ENCODE measurements around the gene TUT7. TPM values are rescaled to one million over a fixed set of nuclear protein-coding genes. Genes with fewer than 3 reads are reported as not detected.
"Not testable (repeated sequence)": the region's sequence is repeated elsewhere in the genome, so short reads cannot be mapped to it uniquely, and the experiment has no call there.

The TUT7 gene
- total and polyA plus RNA-seq, 2 of the 4 experiments (the other 2 are of a cell fraction), result 13.3 to 33.3 TPM

- H2BK15ac ChIP-seq (ENCODE audit: low read depth, low read length), result no peak overlapping the region
- H2BK5ac ChIP-seq (ENCODE audit: low read depth, low read length, poor library complexity, severe bottlenecking), result no peak overlapping the region
- no peaks in the 10 kb centered on the region for H3K36me3 ChIP-seq (ENCODE audit: control insufficient read depth, insufficient read depth, low read length)
- H2AK9ac ChIP-seq (replicated peaks; ENCODE audit: low read depth, low read length, poor library complexity), result no peak overlapping the region
- in situ Hi-C loops (cut with MboI; ENCODE audit: low sequenced_read_pairs) (no loop called here), intact Hi-C loops (cut with micrococcal nuclease) (no loop called here), dilution Hi-C loops (cut with HindIII; ENCODE audit: low sequenced_read_pairs, unreplicated experiment) (no loop called here)
- H3K4me3 ChIP-seq (ENCODE audit: insufficient read depth, low read depth, low read length), result no peak overlapping the region
- no TSS peak for BruUV-seq (replicated peaks)
- no peak overlapping the region for H3K23ac ChIP-seq (ENCODE audit: low read depth, low read length)
- no peak overlapping the region for H3K4me2 ChIP-seq (ENCODE audit: low read depth, low read length)
- no peak overlapping the region for H4K91ac ChIP-seq (ENCODE audit: insufficient read depth, low read depth, low read length)
- H2BK120ac ChIP-seq (ENCODE audit: low read depth, low read length), result no peak overlapping the region
- POLR2A ChIA-PET (ENCODE audit: unreplicated experiment), result no interaction called here
- H3K18ac ChIP-seq (ENCODE audit: low read depth, low read length), result no peak overlapping the region
- DNase-seq (no peak), ATAC-seq (ENCODE audit: low read depth) (no peak)
- CTCF ChIA-PET, result no interaction called here
- H2AK5ac ChIP-seq (ENCODE audit: low read depth, low read length), result no peak overlapping the region
- no peak overlapping the region for H3K14ac ChIP-seq (replicated peaks; ENCODE audit: low read depth, low read length)
- no peak overlapping the region for H4K8ac ChIP-seq (ENCODE audit: low read depth in 2 of 2, low read length in 2 of 2)
- no peaks in the 10 kb centered on the region for H3K4me1 ChIP-seq (ENCODE audit: control insufficient read depth, insufficient read depth, low read length)
- no peak overlapping the region for H3K27ac ChIP-seq (ENCODE audit: insufficient read depth, low read length)
- no CpG with 5 or more reads among the region's 2 CpGs for WGBS, 2 experiments (ENCODE audit: extremely low coverage in 2 of 2, insufficient read length in 1 of 2)
- H3K9me3 ChIP-seq (ENCODE audit: control insufficient read depth, insufficient read depth, low read length), result no peaks in the 10 kb centered on the region
- no peak overlapping the region for H3K56ac ChIP-seq (ENCODE audit: extremely low read depth, insufficient read depth, low read length)
- H3K79me1 ChIP-seq (ENCODE audit: low read depth in 1 of 2, low read length in 2 of 2), result no peaks in the 10 kb centered on the region
- no peak overlapping the region for H3K4ac ChIP-seq (ENCODE audit: low read depth, low read length)
- no peaks in the 10 kb centered on the region for H3K9me1 ChIP-seq (ENCODE audit: insufficient read depth, low read length)
- no peaks in the 10 kb centered on the region for H3K27me3 ChIP-seq (ENCODE audit: control insufficient read depth, insufficient read depth, low read length)
- no peak overlapping the region for H2BK20ac ChIP-seq (ENCODE audit: low read depth, low read length)
- H3K9ac ChIP-seq (ENCODE audit: low read depth, low read length), result no peak overlapping the region
- H4K20me1 ChIP-seq (ENCODE audit: insufficient read depth, low read length), result no peaks in the 10 kb centered on the region
- no peak overlapping the region for H2AFZ ChIP-seq (replicated peaks; ENCODE audit: low read length, poor library complexity)
- TF ChIP-seq MAFK (IDR thresholded peaks at IDR 0.05; ENCODE audit: low read depth, low read length) (no peak), BHLHE40 (IDR thresholded peaks at IDR 0.05; ENCODE audit: low read depth, low read length) (no peak), CHD1 (IDR thresholded peaks at IDR 0.05; ENCODE audit: low read depth, low read length) (no peak), CTCF (conservative IDR thresholded peaks at IDR 0.05; ENCODE audit: low read depth, low read length) (no peak)
- no peak overlapping the region for H4K5ac ChIP-seq (ENCODE audit: low read depth, low read length)
These were observed 42.2 kb upstream of the TUT7 start for GRCh38 chr9:86396412-86396811.

- ATAC-seq (ENCODE audit: low read depth); H2AFZ ChIP-seq (replicated peaks; ENCODE audit: low read length, poor library complexity); H3K18ac ChIP-seq (ENCODE audit: low read depth, low read length); H2BK120ac ChIP-seq (ENCODE audit: low read depth, low read length); H4K91ac ChIP-seq (ENCODE audit: insufficient read depth, low read depth, low read length); H2BK5ac ChIP-seq (ENCODE audit: low read depth, low read length, poor library complexity, severe bottlenecking); H4K20me1 ChIP-seq (ENCODE audit: insufficient read depth, low read length); H3K4me3 ChIP-seq (ENCODE audit: insufficient read depth, low read depth, low read length); H2BK15ac ChIP-seq (ENCODE audit: low read depth, low read length); DNase-seq; POLR2A ChIA-PET (ENCODE audit: unreplicated experiment); H3K79me1 ChIP-seq (ENCODE audit: low read depth in 1 of 2, low read length in 2 of 2); H3K9me3 ChIP-seq (ENCODE audit: control insufficient read depth, insufficient read depth, low read length); H3K4me2 ChIP-seq (ENCODE audit: low read depth, low read length); H3K14ac ChIP-seq (replicated peaks; ENCODE audit: low read depth, low read length); H3K36me3 ChIP-seq (ENCODE audit: control insufficient read depth, insufficient read depth, low read length); H2BK20ac ChIP-seq (ENCODE audit: low read depth, low read length); H3K9ac ChIP-seq (ENCODE audit: low read depth, low read length); H3K27me3 ChIP-seq (ENCODE audit: control insufficient read depth, insufficient read depth, low read length); H3K4ac ChIP-seq (ENCODE audit: low read depth, low read length); H3K56ac ChIP-seq (ENCODE audit: extremely low read depth, insufficient read depth, low read length); H2AK5ac ChIP-seq (ENCODE audit: low read depth, low read length); dilution Hi-C loops (cut with HindIII; ENCODE audit: low sequenced_read_pairs, unreplicated experiment); H4K8ac ChIP-seq (ENCODE audit: low read depth in 2 of 2, low read length in 2 of 2); H3K9me1 ChIP-seq (ENCODE audit: insufficient read depth, low read length); H3K4me1 ChIP-seq (ENCODE audit: control insufficient read depth, insufficient read depth, low read length); CTCF ChIA-PET; H3K23ac ChIP-seq (ENCODE audit: low read depth, low read length); H2AK9ac ChIP-seq (replicated peaks; ENCODE audit: low read depth, low read length, poor library complexity); intact Hi-C loops (cut with micrococcal nuclease); in situ Hi-C loops (cut with MboI; ENCODE audit: low sequenced_read_pairs); H3K27ac ChIP-seq (ENCODE audit: insufficient read depth, low read length); BruUV-seq (replicated peaks); H4K5ac ChIP-seq (ENCODE audit: low read depth, low read length): not testable (repeated sequence)
- no CpG with 5 or more reads among the region's 4 CpGs for WGBS, 2 experiments (ENCODE audit: extremely low coverage in 2 of 2, insufficient read length in 1 of 2)
These were observed 36.0 kb upstream of the TUT7 start for GRCh38 chr9:86390184-86390583.
